Parathyroid adenoma (tissue), 2 donors: ENCODE results near the gene FFAR4.

Experiments
- H2AFZ ChIP-seq: fragments of 300-600 bp; sonication (generic); one replicate; pipeline ENCODE4 v1.7.0; 2017; ENCODE audit warnings: antibody characterized with exemption, mild to moderate bottlenecking
- H3K27ac ChIP-seq: fragments of 300-600 bp; sonication (generic); one replicate; pipeline ENCODE4 v1.7.0; 2017
- H3K27me3 ChIP-seq: fragments of 300-600 bp; sonication (generic); one replicate; pipeline ENCODE4 v1.7.0; 2017; ENCODE audit warnings: low read length; ENCODE audit not compliant: control insufficient read depth, insufficient read depth
- H3K36me3 ChIP-seq: fragments of 300-600 bp; sonication (generic); one replicate; pipeline ENCODE4 v1.7.0; 2017; ENCODE audit warnings: low read length; ENCODE audit not compliant: control insufficient read depth, insufficient read depth
- H3K4me1 ChIP-seq: fragments of 300-600 bp; sonication (generic); one replicate; pipeline ENCODE4 v1.7.0; 2017; ENCODE audit warnings: control low read depth
- H3K4me2 ChIP-seq: fragments of 300-600 bp; sonication (generic); one replicate; pipeline ENCODE4 v1.7.0; 2017; ENCODE audit warnings: low read length
- H3K4me3 ChIP-seq: fragments of 300-600 bp; sonication (generic); one replicate; pipeline ENCODE4 v1.7.0; 2017; ENCODE audit warnings: low read depth, low read length
- H3K79me2 ChIP-seq: fragments of 300-600 bp; sonication (generic); one replicate; pipeline ENCODE4 v1.7.0; 2017; ENCODE audit warnings: control low read depth
- H3K9ac ChIP-seq: fragments of 300-600 bp; sonication (generic); one replicate; pipeline ENCODE4 v1.7.0; 2017; ENCODE audit warnings: mild to moderate bottlenecking
- H3K9me3 ChIP-seq: fragments of 300-600 bp; sonication (generic); one replicate; pipeline ENCODE4 v1.7.0; 2017; ENCODE audit warnings: low read length; ENCODE audit not compliant: control insufficient read depth
- TF ChIP-seq, protein P1 (sequence below): fragments of 300-600 bp; sonication (generic); IDR thresholded peaks from one replicate; pipeline ENCODE4 v1.7.0; 2017; ENCODE audit warnings: antibody characterized with exemption, mild to moderate bottlenecking
- donor health status: primary hyperparathyroidism.

FFAR4 gene

DNA sequence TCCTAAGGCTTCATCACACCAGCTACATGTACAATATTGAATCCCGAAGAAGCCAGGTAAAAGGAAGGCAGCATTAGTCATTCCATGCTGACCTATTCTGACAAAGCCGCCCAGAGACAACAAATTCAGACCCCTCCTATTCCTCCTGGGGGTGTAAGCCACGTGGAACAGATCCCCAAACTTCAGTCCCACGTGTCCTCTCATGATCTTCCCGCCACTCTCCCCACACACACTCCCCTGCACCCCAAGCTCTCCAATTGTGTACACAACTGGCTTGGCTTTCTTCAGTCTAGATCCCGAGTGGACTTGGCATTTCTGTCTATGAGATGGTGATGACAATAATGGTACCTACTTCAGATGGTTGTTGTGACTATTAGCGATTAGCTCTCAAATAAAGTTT lies 54.5 kb downstream of the FFAR4 start:
- TF ChIP-seq, protein P1, sequence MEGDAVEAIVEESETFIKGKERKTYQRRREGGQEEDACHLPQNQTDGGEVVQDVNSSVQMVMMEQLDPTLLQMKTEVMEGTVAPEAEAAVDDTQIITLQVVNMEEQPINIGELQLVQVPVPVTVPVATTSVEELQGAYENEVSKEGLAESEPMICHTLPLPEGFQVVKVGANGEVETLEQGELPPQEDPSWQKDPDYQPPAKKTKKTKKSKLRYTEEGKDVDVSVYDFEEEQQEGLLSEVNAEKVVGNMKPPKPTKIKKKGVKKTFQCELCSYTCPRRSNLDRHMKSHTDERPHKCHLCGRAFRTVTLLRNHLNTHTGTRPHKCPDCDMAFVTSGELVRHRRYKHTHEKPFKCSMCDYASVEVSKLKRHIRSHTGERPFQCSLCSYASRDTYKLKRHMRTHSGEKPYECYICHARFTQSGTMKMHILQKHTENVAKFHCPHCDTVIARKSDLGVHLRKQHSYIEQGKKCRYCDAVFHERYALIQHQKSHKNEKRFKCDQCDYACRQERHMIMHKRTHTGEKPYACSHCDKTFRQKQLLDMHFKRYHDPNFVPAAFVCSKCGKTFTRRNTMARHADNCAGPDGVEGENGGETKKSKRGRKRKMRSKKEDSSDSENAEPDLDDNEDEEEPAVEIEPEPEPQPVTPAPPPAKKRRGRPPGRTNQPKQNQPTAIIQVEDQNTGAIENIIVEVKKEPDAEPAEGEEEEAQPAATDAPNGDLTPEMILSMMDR: no peak
- no peaks in the 10 kb centered on the region for H3K36me3 ChIP-seq
- H3K4me1 ChIP-seq: no peaks in the 10 kb centered on the region

DNA sequence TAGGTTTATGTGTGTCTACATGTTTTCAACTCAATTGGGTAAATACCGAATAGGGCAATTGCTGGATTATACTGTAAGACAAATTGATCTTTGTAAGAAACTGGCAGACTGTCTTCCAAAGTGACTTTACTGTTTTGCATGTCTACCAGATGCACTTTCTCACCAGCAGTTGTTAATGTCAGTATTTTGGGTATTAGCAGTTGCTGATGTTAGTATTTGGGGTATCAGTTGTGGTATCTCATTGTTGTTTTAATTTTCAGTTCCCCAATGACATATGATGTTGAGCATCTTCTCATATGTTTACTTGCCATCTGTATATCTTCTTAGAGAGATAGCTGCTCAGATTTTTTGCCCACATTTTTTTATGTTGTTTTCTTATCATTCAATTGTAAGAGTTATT lies 56.5 kb downstream of the FFAR4 start:
- Histone ChIP-seq H3K9me3 (no peaks in the 10 kb centered on the region), H3K9ac (no peak overlapping the region), H3K36me3 (no peaks in the 10 kb centered on the region), H3K4me1 (no peaks in the 10 kb centered on the region), H2AFZ (no peak overlapping the region), H3K4me2 (no peak overlapping the region), H3K27ac (no peak overlapping the region), H3K4me3 (no peak overlapping the region), H3K79me2 (no peaks in the 10 kb centered on the region), H3K27me3 (no peaks in the 10 kb centered on the region)
- TF ChIP-seq, protein P1: no peak

More for the DNA sequence above, 54.5 kb downstream of the FFAR4 start:
- Histone ChIP-seq H3K79me2 (no peaks in the 10 kb centered on the region), H3K27ac (no peak overlapping the region), H2AFZ (no peak overlapping the region), H3K4me3 (no peak overlapping the region), H3K4me2 (no peak overlapping the region), H3K27me3 (no peaks in the 10 kb centered on the region), H3K9me3 (no peaks in the 10 kb centered on the region), H3K9ac (no peak overlapping the region)

DNA sequence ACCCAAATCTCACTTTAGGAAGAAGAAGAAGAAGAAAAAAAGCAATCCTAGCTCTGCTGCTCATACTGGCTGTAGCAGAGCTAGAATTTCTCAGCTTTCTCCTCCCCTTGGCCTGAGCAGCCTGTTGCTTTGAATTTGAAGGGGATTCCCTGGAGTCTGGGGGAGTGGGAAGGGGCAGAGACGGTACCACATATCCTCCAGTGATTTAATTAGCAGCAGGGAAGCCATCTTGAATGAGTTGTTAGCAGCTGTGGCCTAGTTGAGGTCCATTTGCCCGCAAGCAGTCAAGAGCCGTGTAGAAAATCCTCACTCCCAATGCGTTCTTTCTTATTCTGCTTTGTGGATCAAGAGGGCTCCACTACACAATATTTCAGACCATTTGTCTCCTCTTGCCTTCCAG lies 62.4 kb downstream of the FFAR4 start:
- H3K9me3 ChIP-seq: no peaks in the 10 kb centered on the region
- H3K4me3 ChIP-seq: no peak overlapping the region
- no peak overlapping the region for H3K27ac ChIP-seq
- H3K4me1 ChIP-seq: no peaks in the 10 kb centered on the region
- H3K36me3 ChIP-seq: no peaks in the 10 kb centered on the region
- TF ChIP-seq, protein P1: no peak
- no peaks in the 10 kb centered on the region for H3K79me2 ChIP-seq
- no peaks in the 10 kb centered on the region for H3K27me3 ChIP-seq
- H3K4me2 ChIP-seq: no peak overlapping the region
- H2AFZ ChIP-seq: no peak overlapping the region
- no peak overlapping the region for H3K9ac ChIP-seq

DNA sequence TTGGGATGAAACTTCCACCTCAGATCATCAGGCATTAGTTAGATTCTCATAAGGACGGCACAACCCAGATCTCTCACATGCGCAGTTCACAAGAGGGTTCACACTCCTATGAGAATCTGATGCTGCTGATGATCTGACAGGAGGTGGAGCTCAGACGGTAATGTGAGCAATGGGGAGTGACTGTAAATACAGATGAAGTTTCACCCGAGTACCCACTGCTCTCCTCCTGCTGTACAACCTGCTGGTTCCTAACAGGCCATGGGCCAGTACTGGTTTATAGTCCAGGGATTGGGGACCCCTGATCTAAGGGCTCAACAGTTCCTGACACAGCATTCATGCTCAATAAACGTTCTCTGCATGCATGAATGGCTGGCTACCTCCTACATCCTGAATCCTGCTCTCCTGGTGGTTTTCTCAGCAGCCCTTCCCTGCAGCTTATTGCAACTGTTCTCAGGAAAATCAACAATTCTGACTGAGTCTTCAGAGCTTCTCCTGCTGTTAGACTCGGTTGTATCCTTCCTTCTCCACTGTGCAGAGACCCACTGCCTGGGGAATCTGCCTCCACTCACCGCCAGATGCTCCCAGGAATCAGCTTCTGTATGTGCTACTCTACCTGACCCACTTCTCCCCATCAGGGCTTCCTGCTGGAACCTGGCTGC lies 63.3 kb downstream of the FFAR4 start:
- Histone ChIP-seq H3K27me3 (no peaks in the 10 kb centered on the region), H3K9ac (no peak overlapping the region), H3K27ac (no peak overlapping the region), H3K9me3 (no peaks in the 10 kb centered on the region), H3K79me2 (no peaks in the 10 kb centered on the region), H3K4me3 (no peak overlapping the region), H3K4me1 (no peaks in the 10 kb centered on the region), H2AFZ (no peak overlapping the region), H3K36me3 (no peaks in the 10 kb centered on the region), H3K4me2 (no peak overlapping the region)
- TF ChIP-seq, protein P1: no peak
